ENCODE data around the gene DPM2. TPM values are rescaled to one million over a fixed set of nuclear protein-coding genes. Genes with fewer than 3 reads are reported as not detected.
A peak's percentile ranks its signal among the peaks of the same experiment; 100 is the strongest.

DPM2 gene
- total RNA-seq, 1 experiment from 2014 or later = 41.5 TPM

DNA sequence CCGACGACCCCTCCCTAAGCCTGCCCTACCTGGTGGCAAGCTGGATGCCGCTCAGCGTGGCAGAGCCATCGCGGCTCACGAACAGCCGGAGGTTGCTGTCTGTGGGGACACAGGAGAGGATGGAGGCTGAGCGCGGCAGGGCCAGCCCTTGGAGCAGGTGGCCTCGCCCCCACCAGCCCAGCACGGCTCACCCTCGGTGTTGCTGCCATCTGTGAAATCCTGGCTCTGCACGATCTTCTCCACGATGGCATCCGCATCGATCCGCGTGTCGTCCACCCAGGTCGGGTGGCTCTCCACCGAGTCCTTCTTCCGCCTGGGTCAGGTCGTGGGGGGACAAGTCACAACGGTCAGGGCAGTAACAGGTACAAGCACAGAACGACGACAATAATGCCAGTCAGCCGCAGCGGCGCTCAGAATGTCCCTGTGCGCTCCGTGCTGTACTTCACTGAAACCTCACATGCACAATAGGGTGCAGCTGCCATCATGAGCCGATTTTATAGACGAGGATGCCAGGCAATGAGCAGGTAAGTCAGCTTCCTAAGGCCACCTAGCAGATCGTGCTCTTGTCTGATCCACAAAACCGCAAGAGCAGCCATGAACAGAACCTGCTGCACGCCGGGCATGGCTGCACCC, 7.0 kb upstream of the DPM2 start:
- no TSS peak for BruUV-seq (replicated peaks)
- H3K9me3 Mint-ChIP-seq (ENCODE audit: unreplicated experiment) = no peaks in the 10 kb centered on the region
- TF ChIP-seq CTCF (IDR thresholded peaks at IDR 0.05; ENCODE audit: unreplicated experiment) = no peak
- no peak overlapping the region for H3K27ac Mint-ChIP-seq (ENCODE audit: low read depth, unreplicated experiment)
- peaks cover 11% of the 10 kb centered on the region for H3K4me1 Mint-ChIP-seq (ENCODE audit: insufficient read depth, unreplicated experiment)
- peaks cover 7% of the 10 kb centered on the region for H3K36me3 Mint-ChIP-seq (ENCODE audit: insufficient read depth, unreplicated experiment)
- no peaks in the 10 kb centered on the region for H3K27me3 Mint-ChIP-seq (ENCODE audit: insufficient read depth, unreplicated experiment)
- intact Hi-C loops (cut with micrococcal nuclease) = no loop called here
- ChIA-PET CTCF (interaction anchor here (0.7 to 10.2 kb wide), 17 partner anchors 10 to 180 kb away, joined by 3 to 172 read pairs (median 8); no protein-coding TSS in a partner anchor), POLR2A (interaction anchor here (0.6 to 4.0 kb wide), 5 partner anchors 9 to 123 kb away, joined by 3 to 19 read pairs (median 5); partner anchors contain the start of gene NAIF1)
- no peak for DNase-seq (ENCODE audit: unreplicated experiment)
- H3K4me3 Mint-ChIP-seq (ENCODE audit: unreplicated experiment) = no peak overlapping the region

DNA sequence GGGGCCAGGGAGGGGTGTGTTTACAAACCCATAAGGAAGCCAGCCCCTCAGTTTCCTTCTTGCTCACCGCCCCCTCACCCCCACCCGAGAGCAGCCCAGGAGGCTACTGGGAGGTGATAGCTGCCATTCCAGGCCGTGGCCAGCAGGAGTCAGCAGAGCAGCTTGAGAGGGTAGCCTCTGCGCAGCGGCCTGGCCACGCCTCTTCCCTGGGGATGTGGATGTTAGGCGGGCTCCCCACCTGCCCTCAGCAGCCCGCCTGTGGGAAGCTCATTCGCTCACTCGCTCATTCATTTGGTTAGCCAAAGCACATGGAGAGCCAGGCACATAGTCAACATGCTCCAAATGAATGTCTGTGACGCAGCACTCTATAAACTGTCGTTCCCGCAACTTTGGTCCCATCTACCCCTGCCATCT, 6.1 kb upstream of the DPM2 start:
- Mint-ChIP-seq H3K9me3 (ENCODE audit: unreplicated experiment) (no peaks in the 10 kb centered on the region), H3K4me1 (ENCODE audit: insufficient read depth, unreplicated experiment) (peaks cover 11% of the 10 kb centered on the region), H3K27ac (ENCODE audit: low read depth, unreplicated experiment) (no peak overlapping the region), H3K36me3 (ENCODE audit: insufficient read depth, unreplicated experiment) (peaks cover 9% of the 10 kb centered on the region), H3K4me3 (ENCODE audit: unreplicated experiment) (no peak overlapping the region), H3K27me3 (ENCODE audit: insufficient read depth, unreplicated experiment) (no peaks in the 10 kb centered on the region)
- POLR2A ChIA-PET = interaction anchor here (0.6 to 4.0 kb wide), 6 partner anchors 22 to 123 kb away, joined by 3 to 19 read pairs (median 4); partner anchors contain the start of gene NAIF1
- CTCF ChIA-PET = interaction anchor here (0.5 to 10.2 kb wide), 37 partner anchors 11 to 1196 kb away, joined by 3 to 172 read pairs (median 4); partner anchors contain the start of gene EEIG1
- BruUV-seq (replicated peaks) = no TSS peak
- TF ChIP-seq CTCF (IDR thresholded peaks at IDR 0.05; ENCODE audit: unreplicated experiment) = peak; percentile 91
- intact Hi-C loops (cut with micrococcal nuclease) = loop anchor here (1.0 kb wide), 3 partner anchors 92 to 174 kb away; no protein-coding TSS in a partner anchor
- DNase-seq (ENCODE audit: unreplicated experiment) = peak; percentile 73

GRCh38 chr9:127943011-127943662, 5.5 kb upstream of the DPM2 start:
- BruUV-seq (replicated peaks) = no TSS peak
- no peak for DNase-seq (ENCODE audit: unreplicated experiment)
- peaks cover 14% of the 10 kb centered on the region for H3K36me3 Mint-ChIP-seq (ENCODE audit: insufficient read depth, unreplicated experiment)
- no peak overlapping the region for H3K4me3 Mint-ChIP-seq (ENCODE audit: unreplicated experiment)
- no peaks in the 10 kb centered on the region for H3K27me3 Mint-ChIP-seq (ENCODE audit: insufficient read depth, unreplicated experiment)
- H3K27ac Mint-ChIP-seq (ENCODE audit: low read depth, unreplicated experiment) = no peak overlapping the region
- POLR2A ChIA-PET = interaction anchor here (0.7 to 4.0 kb wide), 4 partner anchors 36 to 124 kb away, joined by 3 to 19 read pairs (median 5); partner anchors contain the start of gene NAIF1
- no peaks in the 10 kb centered on the region for H3K9me3 Mint-ChIP-seq (ENCODE audit: unreplicated experiment)
- CTCF ChIA-PET = interaction anchor here (0.6 to 10.2 kb wide), 33 partner anchors 11 to 341 kb away, joined by 3 to 172 read pairs (median 4); partner anchors contain the start of gene EEIG1
- peaks cover 11% of the 10 kb centered on the region for H3K4me1 Mint-ChIP-seq (ENCODE audit: insufficient read depth, unreplicated experiment)
- intact Hi-C loops (cut with micrococcal nuclease) = loop anchor here (1.0 kb wide), 3 partner anchors 92 to 174 kb away; no protein-coding TSS in a partner anchor
- TF ChIP-seq CTCF (IDR thresholded peaks at IDR 0.05; ENCODE audit: unreplicated experiment) = no peak

All from MCF 10A (cell line).